ENCODE data around the gene CHDH.

The CHDH gene

GRCh38 chr3:53849916-53850315, 3.7 kb upstream of the CHDH start:
- DNase-seq (ENCODE audit: low spot score), result no peak

DNA sequence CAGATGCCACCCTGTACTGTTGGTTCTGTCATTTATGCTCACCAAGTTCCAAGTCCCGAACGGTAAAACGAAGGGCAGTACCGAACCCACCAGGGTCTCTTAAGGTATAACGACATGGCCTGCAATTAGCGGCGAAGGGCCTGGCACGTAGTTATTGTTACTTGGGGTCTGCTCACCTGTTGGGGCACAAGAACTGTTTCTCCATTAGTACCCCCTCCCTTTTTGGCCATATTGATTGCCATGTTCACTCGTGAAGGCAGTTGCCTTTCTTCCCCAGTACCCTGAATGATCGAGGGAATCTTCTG, 584 bp upstream of the CHDH start:
- DNase-seq (ENCODE audit: low spot score), result no peak

GRCh38 chr3:53845881-53846133, 412 bp downstream of the CHDH start:
- no peak for DNase-seq (ENCODE audit: low spot score)

DNA sequence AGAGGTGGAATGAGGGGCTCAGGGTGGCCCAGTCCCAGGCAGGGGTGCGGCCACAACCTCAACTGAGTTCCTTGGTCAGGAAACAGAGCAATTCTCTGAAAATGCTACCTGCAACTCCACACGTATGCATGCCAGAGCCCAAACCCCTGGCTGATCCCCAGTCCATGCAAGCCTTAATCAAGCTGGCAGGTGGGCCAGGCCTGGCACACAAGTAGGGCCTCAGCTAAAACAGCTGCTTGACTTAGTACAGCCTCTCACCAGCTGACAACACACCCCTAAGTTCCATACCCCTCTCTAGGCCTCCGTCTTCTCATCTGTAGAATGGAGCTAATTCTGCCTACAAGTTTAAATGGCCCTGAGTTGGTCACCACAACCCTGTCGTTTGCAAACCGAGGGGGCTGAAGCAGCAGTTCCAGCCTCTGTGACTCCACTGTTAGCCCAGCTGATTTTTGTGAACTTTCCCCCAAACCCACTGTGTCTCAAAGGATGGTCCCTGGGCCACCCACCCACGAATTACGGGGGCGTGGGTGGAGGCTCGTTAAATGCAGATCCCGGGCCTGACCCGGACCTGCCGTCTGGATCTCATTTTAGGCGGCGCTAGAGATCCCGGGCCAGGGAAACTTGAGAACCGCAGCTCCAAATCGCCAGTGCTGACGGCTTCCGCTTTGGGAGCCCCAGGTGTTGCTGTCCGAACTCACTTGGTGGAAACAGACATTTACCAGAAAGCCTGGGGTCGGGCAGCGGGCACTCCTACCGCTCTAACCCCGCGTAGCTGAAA, 927 bp downstream of the CHDH start:
- DNase-seq (ENCODE audit: low spot score), result no peak

GRCh38 chr3:53844262-53845102, 1.7 kb downstream of the CHDH start:
- DNase-seq (ENCODE audit: low spot score), result no peak

GRCh38 chr3:53843195-53844177, 2.7 kb downstream of the CHDH start:
- DNase-seq (ENCODE audit: low spot score), result no peak

GRCh38 chr3:53842436-53843194, 3.6 kb downstream of the CHDH start:
- DNase-seq (ENCODE audit: low spot score), result no peak

DNA sequence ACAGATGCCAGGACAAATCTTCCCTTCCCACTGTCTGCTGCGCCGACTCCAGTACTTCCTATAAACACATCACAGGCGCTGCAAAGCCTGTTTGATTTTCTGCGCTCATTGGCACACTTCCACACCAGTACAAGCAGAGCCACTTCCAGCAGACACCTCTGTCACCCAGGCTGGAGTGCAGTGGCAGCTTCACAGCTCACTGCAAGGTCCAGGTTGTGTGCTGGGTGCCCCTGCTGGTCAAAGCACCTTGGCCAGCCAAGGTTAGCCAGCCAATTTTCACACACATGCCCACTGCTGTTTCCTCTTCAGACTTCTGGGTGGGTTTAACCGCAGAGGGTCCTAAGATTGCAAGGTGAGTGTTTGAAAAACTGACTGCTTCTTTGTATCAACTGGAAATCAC, 4.9 kb downstream of the CHDH start:
- DNase-seq (ENCODE audit: low spot score), result no peak

DNA sequence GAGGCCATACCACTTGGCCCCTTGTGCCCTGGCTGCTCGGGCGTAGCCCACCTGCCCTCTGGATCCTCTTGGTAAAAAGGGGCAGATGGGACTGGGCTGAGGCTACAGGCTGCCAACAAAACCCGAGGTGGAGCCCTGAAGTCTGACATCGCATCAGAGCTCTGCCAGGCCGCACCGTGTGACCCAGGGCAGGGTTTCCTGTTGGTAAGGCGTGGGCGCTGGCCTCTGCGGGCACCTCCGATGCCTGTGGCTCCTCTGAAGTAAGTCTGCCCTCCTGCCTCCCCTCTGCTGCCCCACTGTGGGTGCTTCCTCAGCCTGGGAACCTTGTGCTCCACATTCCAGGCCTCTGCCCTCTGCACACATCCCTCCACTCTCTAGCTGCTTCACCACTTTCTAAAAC, 8.9 kb downstream of the CHDH start:
- no peak for DNase-seq (ENCODE audit: low spot score)

GRCh38 chr3:53836084-53836872, 9.9 kb downstream of the CHDH start:
- DNase-seq (ENCODE audit: low spot score), result no peak

- DNase-seq (ENCODE audit: low spot score), result no peak
These were observed 11.0 kb downstream of the CHDH start for GRCh38 chr3:53835257-53835656.

DNA sequence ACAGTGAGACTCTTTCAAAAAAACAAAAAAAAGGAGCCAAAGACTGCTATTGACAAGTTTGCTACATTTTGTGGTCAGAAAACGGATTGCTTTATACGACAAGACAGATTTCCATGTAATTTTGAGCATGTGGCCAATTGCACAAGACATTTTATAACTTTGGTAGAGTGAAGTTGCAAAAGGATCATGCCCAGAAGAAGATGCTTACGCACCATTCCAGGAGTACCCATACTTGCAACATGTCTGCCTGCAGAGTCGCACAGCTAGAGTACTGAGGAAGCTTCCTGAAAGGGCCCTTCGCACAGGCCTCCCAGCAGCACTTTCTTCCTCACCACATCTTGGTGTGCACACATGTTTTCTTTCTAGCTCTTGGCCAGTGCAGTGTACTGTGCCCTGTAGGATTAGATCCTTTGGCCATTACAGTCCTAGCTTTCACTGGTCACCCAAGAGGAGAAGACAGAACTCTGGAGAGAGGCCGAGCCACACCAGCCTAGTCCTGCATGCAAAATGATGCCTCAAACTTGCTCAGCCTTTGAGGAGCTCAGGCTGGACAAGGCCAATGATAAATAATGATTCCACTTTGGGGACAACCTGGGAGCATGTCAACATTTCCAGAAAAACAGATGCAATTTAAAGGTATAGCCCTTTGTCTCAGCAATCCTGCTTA, 11.7 kb downstream of the CHDH start:
- DNase-seq (ENCODE audit: low spot score), result no peak

GRCh38 chr3:53833700-53834099, 12.5 kb downstream of the CHDH start:
- DNase-seq (ENCODE audit: low spot score), result no peak

DNA sequence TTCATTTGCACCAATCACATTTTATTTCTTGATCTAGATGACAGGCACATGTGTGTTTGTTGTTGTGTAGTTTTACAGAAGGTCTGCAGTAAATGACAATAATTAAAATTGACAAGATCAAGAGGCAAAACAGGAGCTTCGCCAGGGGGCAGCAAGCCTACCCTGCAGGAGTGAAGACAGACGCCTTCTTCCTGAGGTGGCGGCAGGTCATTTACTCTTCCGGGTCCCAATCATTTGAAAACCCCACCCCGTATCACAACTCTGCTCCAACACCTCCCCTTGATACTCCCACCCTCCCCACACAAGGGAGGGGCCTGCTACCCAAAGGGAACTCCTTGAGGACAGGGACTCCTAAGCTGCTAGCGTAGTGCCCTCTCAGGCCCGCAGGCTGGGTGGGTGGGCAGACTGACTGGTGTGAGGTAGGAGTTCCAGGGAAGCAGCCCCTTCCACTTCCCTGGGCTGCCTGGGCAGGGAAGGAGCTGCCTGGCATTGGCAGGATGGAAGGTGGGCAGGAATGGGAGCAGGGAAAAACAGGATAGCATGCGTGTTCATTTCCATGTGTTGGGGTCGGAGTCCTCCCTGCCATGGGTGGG, 13.1 kb downstream of the CHDH start:
- DNase-seq (ENCODE audit: low spot score), result no peak

DNA sequence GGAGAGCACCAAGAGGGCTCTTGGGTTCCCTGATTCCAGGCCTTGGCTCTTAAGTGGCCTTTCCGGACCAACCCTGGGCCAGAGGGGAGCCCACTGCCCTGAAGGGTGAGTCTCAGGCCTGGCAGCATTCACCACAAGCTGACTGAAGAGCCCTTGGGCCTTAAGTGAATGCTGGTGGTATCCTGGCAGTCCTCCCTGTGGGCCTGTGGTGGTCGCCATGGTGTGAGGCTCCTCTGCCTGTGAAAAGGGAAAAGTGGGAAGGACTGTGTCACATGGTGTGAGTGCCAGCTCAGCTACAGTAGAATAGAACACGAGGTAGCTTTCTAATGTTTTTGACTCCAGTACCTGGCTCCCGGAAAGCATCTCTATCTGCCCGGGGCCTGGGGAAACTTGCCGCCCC, 15.3 kb downstream of the CHDH start:
- DNase-seq (ENCODE audit: low spot score), result no peak

- no peak for DNase-seq (ENCODE audit: low spot score)
These were observed 16.6 kb downstream of the CHDH start for GRCh38 chr3:53829605-53830004.

DNA sequence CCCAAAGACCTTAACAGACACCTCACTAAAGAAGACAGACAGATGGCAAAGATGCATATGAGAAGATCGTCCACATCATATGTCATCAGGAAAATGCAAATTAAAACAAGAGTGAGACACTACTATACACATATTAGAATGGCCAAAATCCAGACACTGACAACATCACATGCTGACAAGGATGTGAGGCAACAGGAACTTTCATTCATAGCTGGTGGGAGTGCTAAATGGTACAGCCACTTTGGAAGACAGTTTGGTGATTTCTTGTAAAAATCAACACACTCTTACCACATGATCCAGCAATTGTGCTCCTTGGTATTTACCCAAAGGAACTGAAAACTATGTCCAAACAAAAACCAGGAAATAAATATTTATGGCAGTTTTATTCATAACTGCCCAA, 17.6 kb downstream of the CHDH start:
- no peak for DNase-seq (ENCODE audit: low spot score)

DNA sequence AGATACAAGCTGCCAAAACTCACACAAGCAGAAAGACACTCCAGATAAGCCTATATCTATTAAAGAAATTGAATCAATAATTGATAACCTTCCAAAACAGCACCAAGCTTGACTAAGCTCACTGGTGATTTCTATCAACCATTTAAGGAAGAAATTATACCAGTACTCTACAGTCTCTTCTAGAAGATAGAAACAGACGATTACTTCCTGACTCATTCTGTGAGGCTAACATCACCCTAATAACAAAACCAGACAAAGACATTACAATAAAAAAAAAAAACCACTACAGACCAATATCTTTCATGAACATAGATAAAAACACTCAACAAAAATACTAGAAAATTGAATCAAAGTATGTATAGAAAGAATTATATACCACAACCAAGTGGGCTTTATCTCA, 20.2 kb downstream of the CHDH start:
- DNase-seq (ENCODE audit: low spot score), result no peak

- DNase-seq (ENCODE audit: low spot score), result no peak
These were observed 21.4 kb downstream of the CHDH start for GRCh38 chr3:53824795-53825194.

GRCh38 chr3:53823956-53824657, 22.1 kb downstream of the CHDH start:
- DNase-seq (ENCODE audit: low spot score), result no peak

All from hematopoietic multipotent progenitor cell treated with erythropoietin and hydrocortisone succinate and interleukin-3 and kit ligand, for 15 days (in vitro differentiated cells).